NCI-H2029 (cell line): ENCODE results near the gene WDR6.

Experiments used
- DNase-seq: peaks from one replicate; lab custom pipeline; 2025; lab: John Stamatoyannopoulos, UW

The WDR6 gene

GRCh38 chr3:49007068-49007770 is at the start of gene WDR6:
Gene WDR6, plus strand, starts transcription at chr3:49007391. Its CDS starts 41 bp downstream, at chr3:49007432.
- peak; percentile 92 for DNase-seq

GRCh38 chr3:48960841-48961413 is 46.3 kb upstream of the WDR6 start:
- no peak for DNase-seq

GRCh38 chr3:48962340-48962739 is 44.9 kb upstream of the WDR6 start:
- DNase-seq: no peak

- DNase-seq: no peak
These were observed 44.3 kb upstream of the WDR6 start for GRCh38 chr3:48962939-48963338.

- no peak for DNase-seq
These were observed 43.6 kb upstream of the WDR6 start for GRCh38 chr3:48963591-48963990.

GRCh38 chr3:48966367-48966766 is 40.8 kb upstream of the WDR6 start:
- no peak for DNase-seq

- DNase-seq: no peak
These were observed 40.3 kb upstream of the WDR6 start for GRCh38 chr3:48966876-48967361.

GRCh38 chr3:48970586-48970985 is 36.6 kb upstream of the WDR6 start:
- no peak for DNase-seq

- DNase-seq: no peak
These were observed 32.9 kb upstream of the WDR6 start for GRCh38 chr3:48974076-48974864.

GRCh38 chr3:48979451-48979850 is 27.7 kb upstream of the WDR6 start:
- no peak for DNase-seq

- no peak for DNase-seq
These were observed 26.9 kb upstream of the WDR6 start for GRCh38 chr3:48980295-48980694.

- DNase-seq: no peak
These were observed 25.2 kb upstream of the WDR6 start for GRCh38 chr3:48982016-48982415.

- no peak for DNase-seq
These were observed 24.5 kb upstream of the WDR6 start for GRCh38 chr3:48982686-48983085.

GRCh38 chr3:48983096-48983495 is 24.1 kb upstream of the WDR6 start:
- no peak for DNase-seq

GRCh38 chr3:48984663-48985062 is 22.5 kb upstream of the WDR6 start:
- DNase-seq: no peak

GRCh38 chr3:48985831-48986376 is 21.3 kb upstream of the WDR6 start:
- DNase-seq: no peak

- no peak for DNase-seq
These were observed 17.9 kb upstream of the WDR6 start for GRCh38 chr3:48989126-48989795.

- peak; percentile 33 for DNase-seq
These were observed 17.2 kb upstream of the WDR6 start, which contains the start of gene P4HTM for GRCh38 chr3:48989796-48990635. Gene P4HTM, plus strand, starts transcription at chr3:48990241. Its CDS starts 16 bp downstream, at chr3:48990257.

- DNase-seq: peak; percentile 24
These were observed 16.3 kb upstream of the WDR6 start for GRCh38 chr3:48990636-48991469.
